22Rv1 (cell line): Measurements from ENCODE around the gene FAM174B.

Source experiments
- ZFX ChIP-seq: fragments of 450-650 bp; IDR thresholded peaks from 2 replicates; pipeline ENCODE4 v1.6.1; 2017; ENCODE audit warnings: antibody characterized with exemption, borderline replicate concordance
- TF ChIP-seq, protein P1 (sequence below): fragments of 450-650 bp; IDR thresholded peaks from 2 replicates; pipeline ENCODE4 v1.5.1; 2017; ENCODE audit warnings: mild to moderate bottlenecking

DNA sequence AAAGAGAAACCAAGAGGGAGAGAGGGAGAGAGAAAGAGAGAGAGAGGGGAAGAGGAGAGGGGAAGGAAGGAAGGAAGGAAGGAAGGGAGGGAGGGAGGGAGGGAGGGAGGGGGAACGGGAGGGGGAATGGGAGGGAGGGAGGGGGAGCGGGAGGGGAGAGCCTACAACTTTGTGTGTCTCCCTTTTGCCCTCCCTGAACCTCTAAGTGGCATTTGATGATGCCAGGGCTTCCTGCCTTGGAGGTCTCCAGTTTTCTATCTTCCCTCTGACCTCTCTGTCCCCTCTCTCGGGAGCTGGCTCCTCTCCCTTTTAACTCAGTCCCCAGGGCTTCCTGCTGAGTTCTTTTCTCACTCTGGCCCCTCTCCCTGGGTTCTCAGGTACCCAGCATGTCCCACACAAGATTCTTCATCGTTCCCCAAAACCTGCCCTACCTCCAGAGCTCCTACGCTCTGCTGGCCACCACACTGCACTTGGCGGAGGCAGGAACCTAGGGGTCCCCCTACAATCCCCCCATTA is 12.5 kb upstream of the FAM174B start:
- TF ChIP-seq, protein P1, sequence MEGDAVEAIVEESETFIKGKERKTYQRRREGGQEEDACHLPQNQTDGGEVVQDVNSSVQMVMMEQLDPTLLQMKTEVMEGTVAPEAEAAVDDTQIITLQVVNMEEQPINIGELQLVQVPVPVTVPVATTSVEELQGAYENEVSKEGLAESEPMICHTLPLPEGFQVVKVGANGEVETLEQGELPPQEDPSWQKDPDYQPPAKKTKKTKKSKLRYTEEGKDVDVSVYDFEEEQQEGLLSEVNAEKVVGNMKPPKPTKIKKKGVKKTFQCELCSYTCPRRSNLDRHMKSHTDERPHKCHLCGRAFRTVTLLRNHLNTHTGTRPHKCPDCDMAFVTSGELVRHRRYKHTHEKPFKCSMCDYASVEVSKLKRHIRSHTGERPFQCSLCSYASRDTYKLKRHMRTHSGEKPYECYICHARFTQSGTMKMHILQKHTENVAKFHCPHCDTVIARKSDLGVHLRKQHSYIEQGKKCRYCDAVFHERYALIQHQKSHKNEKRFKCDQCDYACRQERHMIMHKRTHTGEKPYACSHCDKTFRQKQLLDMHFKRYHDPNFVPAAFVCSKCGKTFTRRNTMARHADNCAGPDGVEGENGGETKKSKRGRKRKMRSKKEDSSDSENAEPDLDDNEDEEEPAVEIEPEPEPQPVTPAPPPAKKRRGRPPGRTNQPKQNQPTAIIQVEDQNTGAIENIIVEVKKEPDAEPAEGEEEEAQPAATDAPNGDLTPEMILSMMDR = no peak
- no peak for TF ChIP-seq ZFX
